Measurements from ENCODE around the gene RELA. TPM values are rescaled to one million over a fixed set of nuclear protein-coding genes. Genes with fewer than 3 reads are reported as not detected.

The RELA gene
- total and polyA plus RNA-seq, 2 of the 13 experiments (the other 11 are each of a cell fraction or from before 2014, with no cell fraction given), result 21.4 to 40.5 TPM

DNA sequence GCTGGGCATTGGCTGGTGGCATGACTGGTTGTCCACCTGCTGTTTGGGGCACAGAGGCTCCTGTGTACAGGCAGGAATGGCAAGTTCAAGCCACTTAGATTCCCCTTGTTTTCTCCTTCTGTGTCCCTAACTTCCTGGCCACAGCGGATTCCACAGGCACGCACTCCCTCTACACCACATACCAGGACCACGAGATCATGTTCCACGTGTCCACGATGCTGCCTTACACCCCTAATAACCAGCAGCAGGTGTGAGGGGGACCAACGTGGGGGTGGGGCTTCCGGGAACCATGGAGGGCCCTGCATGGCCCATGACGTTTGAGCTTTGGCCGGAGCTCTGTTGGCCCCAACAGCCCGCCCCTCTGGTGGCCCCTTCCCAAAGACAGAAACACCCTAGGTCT is 17.0 kb downstream of the RELA start:
- no peak overlapping the region for H3K9ac ChIP-seq (ENCODE audit: insufficient read depth, low read depth, low read length)
- TF ChIP-seq SMC3 (IDR thresholded peaks at IDR 0.05; ENCODE audit: low read length), result no peak
- no peak for TF ChIP-seq FIP1L1 (IDR thresholded peaks at IDR 0.05; ENCODE audit: borderline replicate concordance, insufficient read depth, low read depth, low read length)
- no peak for TF ChIP-seq ZNF768 (CRISPR knock-in tag; IDR thresholded peaks at IDR 0.05)
- no peak for TF ChIP-seq ZNF839 (CRISPR knock-in tag; IDR thresholded peaks at IDR 0.05; ENCODE audit: borderline replicate concordance)
- in situ Hi-C loops (cut with HindIII; ENCODE audit: extremely low pct_ligation_motif_present, low pct_unique_long_range_greater_than_20kb), result no loop called here
- intact Hi-C loops (cut with micrococcal nuclease; ENCODE audit: unreplicated experiment), result no loop called here
- CTCF ChIA-PET (ENCODE audit: low intra/inter-chr PET ratio, low total read pairs), result no interaction called here
- 69% methylated on average over 7 of the region's 10 CpGs for WGBS (ENCODE audit: low lambda C conversion rate)
- no peaks in the 10 kb centered on the region for H3K9me3 ChIP-seq (ENCODE audit: low read length)
- DNase-seq (ENCODE audit: low spot score) (no peak), FAIRE-seq (no peak), ATAC-seq (no peak)
- no peaks in the 10 kb centered on the region for H4K20me1 ChIP-seq (ENCODE audit: insufficient read depth, low read length)
- H3K27me3 ChIP-seq (ENCODE audit: control insufficient read depth in 1 of 2, insufficient read depth in 2 of 2, low read length in 2 of 2), result no peaks in the 10 kb centered on the region
- no TSS peak for BruUV-seq (replicated peaks)
- H3K79me2 ChIP-seq (ENCODE audit: insufficient read depth, low read length), result no peaks in the 10 kb centered on the region
- no peak overlapping the region for H3K4me2 ChIP-seq (ENCODE audit: low read depth, low read length)
- H2AFZ ChIP-seq (ENCODE audit: low read length), result no peak overlapping the region
- H3K27ac ChIP-seq (ENCODE audit: extremely low read length, insufficient read depth, low read length), result no peak overlapping the region
- no peaks in the 10 kb centered on the region for H3K36me3 ChIP-seq (replicated peaks in 1 of 2; ENCODE audit: control insufficient read depth in 1 of 2, insufficient read depth in 2 of 2, low read length in 2 of 2)
- peaks cover 18% of the 10 kb centered on the region for H3K4me1 ChIP-seq (ENCODE audit: insufficient read depth, low read length)
- POLR2A ChIA-PET, result interaction anchor here (1.2 kb wide), 1 partner anchor 17 kb away, joined by 3 read pairs; the partner anchor contains the start of gene RELA
- no peak overlapping the region for H3K4me3 ChIP-seq (replicated peaks in 1 of 3; ENCODE audit: insufficient read depth in 1 of 3, low read depth in 2 of 3, low read length in 3 of 3)

DNA sequence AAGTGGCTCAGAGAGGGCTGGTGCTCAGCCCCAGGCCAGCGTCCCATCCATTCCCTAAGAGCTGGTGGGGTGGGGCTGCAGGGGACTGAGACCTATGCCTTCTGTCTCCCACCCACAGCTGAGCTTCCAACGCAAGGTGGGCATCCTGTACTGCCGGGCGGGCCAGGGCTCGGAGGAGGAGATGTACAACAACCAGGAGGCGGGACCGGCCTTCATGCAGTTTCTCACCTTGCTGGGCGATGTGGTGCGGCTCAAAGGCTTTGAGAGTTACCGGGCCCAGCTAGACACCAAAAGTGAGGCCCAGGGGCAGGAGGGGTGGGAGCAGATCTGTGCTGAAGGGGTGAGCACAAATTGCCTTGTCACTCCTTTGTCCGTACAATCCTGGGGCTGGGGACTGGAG is 17.9 kb downstream of the RELA start:
- Histone ChIP-seq H3K9me3 (ENCODE audit: low read length) (no peaks in the 10 kb centered on the region), H3K4me3 (replicated peaks in 1 of 3; ENCODE audit: insufficient read depth in 1 of 3, low read depth in 2 of 3, low read length in 3 of 3) (no peak overlapping the region), H3K9ac (ENCODE audit: insufficient read depth, low read depth, low read length) (no peak overlapping the region), H3K4me1 (ENCODE audit: insufficient read depth, low read length) (peaks cover 19% of the 10 kb centered on the region), H4K20me1 (ENCODE audit: insufficient read depth, low read length) (no peaks in the 10 kb centered on the region), H3K27me3 (ENCODE audit: control insufficient read depth in 1 of 2, insufficient read depth in 2 of 2, low read length in 2 of 2) (no peaks in the 10 kb centered on the region), H3K4me2 (ENCODE audit: low read depth, low read length) (no peak overlapping the region), H3K27ac (ENCODE audit: extremely low read length, insufficient read depth, low read length) (no peak overlapping the region), H2AFZ (ENCODE audit: low read length) (no peak overlapping the region), H3K36me3 (replicated peaks in 1 of 2; ENCODE audit: control insufficient read depth in 1 of 2, insufficient read depth in 2 of 2, low read length in 2 of 2) (no peaks in the 10 kb centered on the region), H3K79me2 (ENCODE audit: insufficient read depth, low read length) (no peaks in the 10 kb centered on the region)
- CTCF ChIA-PET (ENCODE audit: low intra/inter-chr PET ratio, low total read pairs), result no interaction called here
- no TSS peak for BruUV-seq (replicated peaks)
- POLR2A ChIA-PET, result interaction anchor here (1.2 to 1.7 kb wide), 2 partner anchors 18 to 28 kb away, joined by 3 to 11 read pairs; partner anchors contain the start of gene RELA
- DNase-seq (ENCODE audit: low spot score), result no peak
- in situ Hi-C loops (cut with HindIII; ENCODE audit: extremely low pct_ligation_motif_present, low pct_unique_long_range_greater_than_20kb), result no loop called here
- intact Hi-C loops (cut with micrococcal nuclease; ENCODE audit: unreplicated experiment), result no loop called here
- no peak for FAIRE-seq
- WGBS (ENCODE audit: low lambda C conversion rate), result 98% methylated on average over 10 of the region's 11 CpGs
- TF ChIP-seq MAFF (IDR thresholded peaks at IDR 0.05; ENCODE audit: low read depth, low read length) (no peak), ZNF850 (CRISPR knock-in tag; conservative IDR thresholded peaks at IDR 0.05) (no peak), DMAP1 (CRISPR knock-in tag; IDR thresholded peaks at IDR 0.05) (no peak), ZNF446 (CRISPR knock-in tag; IDR thresholded peaks at IDR 0.05) (no peak), CEBPB (IDR thresholded peaks at IDR 0.05; ENCODE audit: borderline replicate concordance, low read depth, low read length) (no peak), ZNF30 (CRISPR knock-in tag; IDR thresholded peaks at IDR 0.05) (no peak), MIER2 (CRISPR knock-in tag; IDR thresholded peaks at IDR 0.05) (no peak), SRY (CRISPR knock-in tag; IDR thresholded peaks at IDR 0.05) (no peak), CREM (IDR thresholded peaks at IDR 0.05) (no peak), CREM (CRISPR knock-in tag; IDR thresholded peaks at IDR 0.05) (no peak), CHD2 (IDR thresholded peaks at IDR 0.05; ENCODE audit: low read depth, low read length) (no peak), ZNF619 (CRISPR knock-in tag; IDR thresholded peaks at IDR 0.05) (no peak), KAT8 (CRISPR knock-in tag; IDR thresholded peaks at IDR 0.05) (no peak)
- TF ChIP-seq, protein P1, sequence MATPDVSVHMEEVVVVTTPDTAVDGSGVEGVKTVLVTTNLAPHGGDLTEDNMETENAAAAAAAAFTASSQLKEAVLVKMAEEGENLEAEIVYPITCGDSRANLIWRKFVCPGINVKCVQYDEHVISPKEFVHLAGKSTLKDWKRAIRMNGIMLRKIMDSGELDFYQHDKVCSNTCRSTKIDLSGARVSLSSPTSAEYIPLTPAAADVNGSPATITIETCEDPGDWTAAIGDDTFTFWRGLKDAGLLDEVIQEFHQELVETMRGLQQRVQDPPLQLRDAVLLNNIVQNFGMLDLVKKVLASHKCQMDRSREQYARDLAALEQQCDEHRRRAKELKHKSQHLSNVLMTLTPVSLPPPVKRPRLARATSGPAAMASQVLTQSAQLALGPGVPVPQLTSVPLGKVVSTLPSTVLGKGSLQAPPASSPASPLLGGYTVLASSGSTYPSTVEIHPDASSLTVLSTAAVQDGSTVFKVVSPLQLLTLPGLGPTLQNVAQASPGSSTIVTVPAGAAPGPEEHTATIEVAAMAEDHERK (CRISPR knock-in tag; IDR thresholded peaks at IDR 0.05; ENCODE audit: low read depth), result no peak
- no peak for ATAC-seq

Data from HepG2 (cell line).